GM12878 (cell line): ENCODE measurements around the gene PIGZ. TPM values are rescaled to one million over a fixed set of nuclear protein-coding genes. Genes with fewer than 3 reads are reported as not detected.

Source experiments
- ATAC-seq: fragments of 200-7000 bp; cut with Tn5 transposase; 3 replicates; pipeline ENCODE4 v1.9.1; 2020; ENCODE audit warnings: mild to moderate bottlenecking, moderate library complexity
- BruUV-seq: library from RNA; stranded (reverse); fragments of 400-500 nt; replicated peaks from 2 replicates; lab custom pipeline; 2021; lab: Mats Ljungman, UMichigan
- CTCF ChIA-PET: fragments of 300-600 bp; sonication (Branson Sonifier 250); formaldehyde crosslinking; extraction: SDS; loops from one replicate; lab custom pipeline; 2021; ENCODE audit warnings: inconsistent platforms; lab: Yijun Ruan, JAX
- POLR2A ChIA-PET: fragments of 350-600 bp; formaldehyde crosslinking; extraction: SDS; loops from one replicate; lab custom pipeline; 2021; ENCODE audit warnings: inconsistent platforms; lab: Charles Lee
- RAD21 ChIA-PET: fragments of 300-600 bp; sonication (Branson Sonifier 250); formaldehyde crosslinking; loops from one replicate; lab custom pipeline; 2023; ENCODE audit warnings: antibody characterized with exemption; ENCODE audit not compliant: unreplicated experiment; lab: Charles Lee
- SMC1A ChIA-PET: fragments of 300-600 bp; sonication (Branson Sonifier 250); formaldehyde crosslinking; loops from one replicate; lab custom pipeline; 2023; ENCODE audit not compliant: unreplicated experiment, uncharacterized antibody; lab: Charles Lee
- DNase-seq: peaks from one replicate; pipeline ENCODE4 v3.0.0-alpha.2; 2011; ENCODE audit warnings: low read depth, low spot score
- FAIRE-seq: peaks from 3 replicates; lab custom pipeline; 2011; peaks lifted over from hg19 to GRCh38; lab: Jason Lieb, UNC
- H2AFZ ChIP-seq: 2 replicates; pipeline ENCODE4 v1.6.0; 2011; ENCODE audit warnings: low read depth, low read length, control low read depth; ENCODE audit not compliant: control insufficient read depth
- H3K27ac ChIP-seq: 2 replicates; pipeline ENCODE4 v1.5.1; 2011; ENCODE audit warnings: control low read depth; ENCODE audit not compliant: control insufficient read depth, insufficient read depth
- H3K27me3 ChIP-seq, 2 experiments: replicated peaks in 1 of 2; 2 replicates each; pipeline versions ENCODE4 v1.6.0 to v1.6.1; 2011; ENCODE audit warnings: low read length in 1 of 2; ENCODE audit not compliant: control insufficient read depth in 2 of 2, insufficient read depth in 2 of 2
- H3K36me3 ChIP-seq, 2 experiments: 2 replicates each; pipeline ENCODE4 v1.5.1; 2011; ENCODE audit warnings: low read length in 1 of 2; ENCODE audit not compliant: control insufficient read depth in 2 of 2, insufficient read depth in 2 of 2
- H3K4me1 ChIP-seq: 2 replicates; pipeline ENCODE4 v1.6.1; 2011; ENCODE audit warnings: mild to moderate bottlenecking, low read length, moderate library complexity, mixed read lengths; ENCODE audit not compliant: control insufficient read depth, insufficient read depth
- H3K4me2 ChIP-seq: 2 replicates; pipeline ENCODE4 v1.6.0; 2011; ENCODE audit warnings: control low read depth; ENCODE audit not compliant: control insufficient read depth, insufficient read depth
- H3K4me3 ChIP-seq: fragments of 200-600 bp; sonication (generic); 2 replicates; pipeline ENCODE4 v1.5.1; 2016
- H3K79me2 ChIP-seq: 2 replicates; pipeline ENCODE4 v1.6.0; 2011; ENCODE audit warnings: low read length; ENCODE audit not compliant: control insufficient read depth, insufficient read depth
- H3K9ac ChIP-seq: 2 replicates; pipeline ENCODE4 v1.8.0; 2011; ENCODE audit warnings: low read length, control low read depth, mixed read lengths; ENCODE audit not compliant: control insufficient read depth, insufficient read depth
- H3K9me3 ChIP-seq: replicated peaks from 3 replicates; pipeline ENCODE4 v1.5.1; 2011; ENCODE audit warnings: mild to moderate bottlenecking, low read length; ENCODE audit not compliant: control insufficient read depth, insufficient read depth
- H4K20me1 ChIP-seq: 2 replicates; pipeline ENCODE4 v1.6.0; 2011; ENCODE audit not compliant: control insufficient read depth, insufficient read depth
- CHD1 ChIP-seq: IDR thresholded peaks from 2 replicates; pipeline ENCODE4 v1.6.1; 2012; ENCODE audit warnings: low read depth, low read length, improper control_type of control experiment
- E2F4 ChIP-seq: IDR thresholded peaks from 2 replicates; pipeline ENCODE4 v1.6.1; 2012; ENCODE audit warnings: low read depth, low read length, improper control_type of control experiment
- ESRRA ChIP-seq: IDR thresholded peaks from 2 replicates; pipeline ENCODE4 v1.6.1; 2012; ENCODE audit warnings: mild to moderate bottlenecking, low read length, improper control_type of control experiment
- HDAC6 ChIP-seq: fragments of 200-600 bp; sonication (generic); IDR thresholded peaks from one replicate; pipeline ENCODE4 v1.8.0; 2017; ENCODE audit warnings: antibody characterized with exemption; ENCODE audit not compliant: unreplicated experiment
- IKZF2 ChIP-seq, 2 experiments: fragments of 450-650 bp; IDR thresholded peaks; 2 replicates each; pipeline ENCODE4 v1.6.1; 2017; ENCODE audit warnings: mild to moderate bottlenecking in 2 of 2, moderate library complexity in 2 of 2
- JUND ChIP-seq: IDR thresholded peaks from 2 replicates; pipeline ENCODE4 v1.6.1; 2012; ENCODE audit warnings: low read depth, mild to moderate bottlenecking, low read length, improper control_type of control experiment, moderate library complexity
- KDM1A ChIP-seq: fragments of 200-600 bp; sonication (generic); IDR thresholded peaks from 2 replicates; pipeline ENCODE4 v1.6.1; 2016; ENCODE audit warnings: borderline replicate concordance
- LARP7 ChIP-seq: fragments of 450-650 bp; IDR thresholded peaks from 2 replicates; pipeline ENCODE4 v1.6.1; 2017; ENCODE audit warnings: mild to moderate bottlenecking
- MEF2B ChIP-seq: fragments of 450-650 bp; IDR thresholded peaks from 2 replicates; pipeline ENCODE4 v1.6.1; 2018; ENCODE audit warnings: mild to moderate bottlenecking, moderate library complexity; ENCODE audit not compliant: partially characterized antibody, poor library complexity, severe bottlenecking
- NFIC ChIP-seq: IDR thresholded peaks from 2 replicates; pipeline ENCODE4 v1.6.1; 2012; ENCODE audit warnings: low read depth, mild to moderate bottlenecking, inconsistent platforms, low read length, moderate library complexity
- NR2F1 ChIP-seq: fragments of 450-650 bp; conservative IDR thresholded peaks from 2 replicates; pipeline ENCODE4 v1.6.1; 2017; ENCODE audit warnings: mild to moderate bottlenecking
- PAX5 ChIP-seq: IDR thresholded peaks from 2 replicates; pipeline ENCODE4 v1.6.1; 2011; ENCODE audit warnings: low read depth, low read length, borderline replicate concordance
- PKNOX1 ChIP-seq: fragments of 450-650 bp; IDR thresholded peaks from 2 replicates; pipeline ENCODE4 v1.6.1; 2016; ENCODE audit warnings: mild to moderate bottlenecking
- RB1 ChIP-seq: fragments of 450-650 bp; formaldehyde crosslinking; IDR thresholded peaks from 2 replicates; pipeline ENCODE4 v1.6.1; 2017; ENCODE audit warnings: mild to moderate bottlenecking, borderline replicate concordance
- SMAD1 ChIP-seq: fragments of 450-650 bp; IDR thresholded peaks from 2 replicates; pipeline ENCODE4 v1.6.1; 2018; ENCODE audit warnings: mild to moderate bottlenecking, low read depth; ENCODE audit not compliant: partially characterized antibody
- SRF ChIP-seq, 2 experiments: IDR thresholded peaks; 2 replicates each; pipeline ENCODE4 v1.6.1; 2011; ENCODE audit warnings: low read depth in 2 of 2, low read length in 2 of 2, mild to moderate bottlenecking in 1 of 2, moderate library complexity in 1 of 2
- ZNF207 ChIP-seq: fragments of 450-650 bp; IDR thresholded peaks from 2 replicates; pipeline ENCODE4 v1.6.1; 2014; ENCODE audit warnings: antibody characterized with exemption, mild to moderate bottlenecking, borderline replicate concordance
- ZNF687 ChIP-seq: fragments of 450-650 bp; IDR thresholded peaks from 2 replicates; pipeline ENCODE4 v1.6.1; 2017; ENCODE audit warnings: mild to moderate bottlenecking, moderate library complexity
- WGBS: methylation state at CpG from one replicate; pipeline ENCODE4 v1.1.6; 2016; ENCODE audit warnings: low lambda C conversion rate; ENCODE audit not compliant: insufficient replicate concordance, insufficient coverage; ENCODE audit errors: missing lambda C conversion rate; 5-methylcytosine and 5-hydroxymethylcytosine counted together
- in situ Hi-C: fragments of 300-500 bp; cut with MboI; formaldehyde crosslinking; loops from 9 replicates; pipeline ENCODE4 v1.14.3; 2018; ENCODE audit warnings: mixed read lengths
- intact Hi-C: fragments of 100-400 bp; cut with micrococcal nuclease; formaldehyde crosslinking; loops from one replicate; pipeline ENCODE4 v1.14.2; 2022; ENCODE audit not compliant: unreplicated experiment
- polyA plus RNA-seq, 11 experiments: library from polyadenylated mRNA; depleted of rRNA in 4 of 11; unstranded in 6 of 11; stranded (reverse) in 5 of 11; fragments of >200 nt; fragmentation: Nextera tagmentation in 4 of 11; fragmentation: Illumina TruSeq in 1 of 11; extraction: Ambion mirVana in 4 of 11; extraction: Trizol in 1 of 11; gene quantifications; 1 replicate in 1 of 11; 2 replicates in 10 of 11; pipeline versions ENCODE4 v1.2.1 to v1.2.3, GENCODE V29; 2011 to 2016; ENCODE audit warnings: inconsistent platforms in 2 of 11, missing spikeins in 2 of 11, low read depth in 1 of 11
- total RNA-seq, 4 experiments: library from RNA; depleted of rRNA in 3 of 4; stranded (reverse); fragments of >200 nt in 3 of 4; fragmentation: Illumina TruSeq in 1 of 4; extraction: Trizol in 1 of 4; gene quantifications; 2 replicates each; pipeline versions ENCODE4 v1.2.1 to v1.2.3, GENCODE V29; 2013 to 2021

PIGZ gene
- total and polyA plus RNA-seq, 10 of the 15 experiments (the other 5 are each of a cell fraction or from before 2014, with no cell fraction given): 0.06 to 1.2 (median 0.64) TPM

- no peaks in the 10 kb centered on the region for H3K4me1 ChIP-seq
- no peak for TF ChIP-seq PAX5
- TF ChIP-seq JUND: no peak
- no peak for TF ChIP-seq CHD1
- no peak for TF ChIP-seq NR2F1
- TF ChIP-seq SMAD1: no peak
- no peak for TF ChIP-seq ZNF207
- TF ChIP-seq PKNOX1: no peak
- no peak for TF ChIP-seq RB1
- TF ChIP-seq SRF (IDR thresholded peaks at IDR 0.05; ENCODE audit: low read depth in 2 of 2, low read length in 2 of 2): no peak
- TF ChIP-seq ZNF687: no peak
- TF ChIP-seq KDM1A: no peak
- no peak for TF ChIP-seq LARP7
- no peak for TF ChIP-seq HDAC6
- no peak for TF ChIP-seq IKZF2 (IDR thresholded peaks at IDR 0.05)
- no peak for TF ChIP-seq E2F4
- no peak for TF ChIP-seq NFIC
- TF ChIP-seq ESRRA: no peak
- no peak for TF ChIP-seq MEF2B
These were observed 28.0 kb upstream of the PIGZ start for GRCh38 chr3:196996454-196997265.

More at GRCh38 chr3:196996454-196997265, 28.0 kb upstream of the PIGZ start:
- intact Hi-C loops: no loop called here
- ChIA-PET RAD21 (no interaction called here), SMC1A (interaction anchor here (0.9 to 1.1 kb wide), 2 partner anchors 159 kb away, joined by 3 read pairs; no protein-coding TSS in a partner anchor), CTCF (interaction anchor here (1.6 kb wide), 1 partner anchor 34 kb away, joined by 5 read pairs; no protein-coding TSS in a partner anchor), POLR2A (no interaction called here)
- Histone ChIP-seq H3K79me2 (no peaks in the 10 kb centered on the region), H3K9me3 (no peaks in the 10 kb centered on the region; the same call in 2 of the 3 replicates), H3K36me3 (no peaks in the 10 kb centered on the region), H4K20me1 (no peaks in the 10 kb centered on the region), H3K4me3 (no peak overlapping the region), H3K4me2 (no peak overlapping the region), H3K27ac (no peak overlapping the region), H3K27me3 (no peaks in the 10 kb centered on the region), H2AFZ (no peak overlapping the region), H3K9ac (no peak overlapping the region)
- no peak for DNase-seq
- BruUV-seq: no TSS peak
- no peak for ATAC-seq
- no peak for FAIRE-seq
- 65% methylated on average over 17 of the region's 17 CpGs for WGBS
- in situ Hi-C loops: loop anchor here (25.0 kb wide), 1 partner anchor 516 kb away; no protein-coding TSS in a partner anchor
